ENCODE data around the gene MRPL53.
"Not testable (repeated sequence)": the region's sequence is repeated elsewhere in the genome, so short reads cannot be mapped to it uniquely, and the experiment has no call there.

The MRPL53 gene

DNA sequence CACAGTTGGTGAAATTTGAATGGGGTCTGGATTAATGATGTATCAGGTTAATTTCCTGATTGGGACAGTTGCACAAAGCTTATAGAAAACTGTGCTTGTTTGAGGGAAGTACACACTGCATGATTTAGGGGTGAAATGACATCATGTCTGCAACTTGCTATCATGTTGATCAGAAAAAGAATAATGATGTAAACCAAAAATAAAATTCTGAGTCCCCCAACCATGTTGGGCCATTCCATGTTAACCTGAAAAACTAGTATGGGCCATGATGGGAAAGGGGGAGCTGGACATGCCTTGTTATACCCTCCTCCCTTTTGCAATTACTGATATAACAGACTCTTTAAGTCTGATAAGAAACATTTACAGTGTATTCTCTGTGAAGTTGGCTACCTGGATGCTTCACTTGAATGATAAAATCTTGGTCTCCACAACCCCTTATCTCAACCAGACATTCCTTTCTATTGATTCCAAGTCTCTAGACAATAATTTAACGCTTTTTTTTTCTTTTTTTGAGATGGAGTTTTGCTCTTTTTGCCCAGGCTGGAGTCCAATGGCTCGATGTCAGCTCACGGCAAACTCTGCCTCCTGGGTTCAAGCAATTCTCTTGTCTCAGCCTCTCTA lies 21.8 kb downstream of the MRPL53 start:
- no peak for DNase-seq (ENCODE audit: low spot score)

DNA sequence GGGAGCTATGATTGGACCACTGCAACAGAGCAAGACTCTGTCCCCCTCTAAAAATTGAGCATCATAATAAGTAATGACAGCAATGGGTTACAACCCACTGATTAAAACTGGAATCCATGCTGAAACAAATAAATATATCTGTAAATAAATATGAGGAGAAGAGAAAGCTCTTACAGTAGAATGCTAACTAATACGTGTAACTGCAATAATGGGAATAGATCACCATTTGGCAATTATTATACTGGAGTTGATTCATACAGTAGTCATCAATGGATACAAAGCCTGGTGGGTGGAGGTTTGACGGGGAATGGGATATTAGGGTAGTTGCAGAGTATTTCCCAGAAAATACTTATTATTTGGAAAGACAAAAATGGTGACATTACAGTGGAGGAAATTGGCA lies 23.7 kb downstream of the MRPL53 start:
- DNase-seq (ENCODE audit: low spot score): no peak

DNA sequence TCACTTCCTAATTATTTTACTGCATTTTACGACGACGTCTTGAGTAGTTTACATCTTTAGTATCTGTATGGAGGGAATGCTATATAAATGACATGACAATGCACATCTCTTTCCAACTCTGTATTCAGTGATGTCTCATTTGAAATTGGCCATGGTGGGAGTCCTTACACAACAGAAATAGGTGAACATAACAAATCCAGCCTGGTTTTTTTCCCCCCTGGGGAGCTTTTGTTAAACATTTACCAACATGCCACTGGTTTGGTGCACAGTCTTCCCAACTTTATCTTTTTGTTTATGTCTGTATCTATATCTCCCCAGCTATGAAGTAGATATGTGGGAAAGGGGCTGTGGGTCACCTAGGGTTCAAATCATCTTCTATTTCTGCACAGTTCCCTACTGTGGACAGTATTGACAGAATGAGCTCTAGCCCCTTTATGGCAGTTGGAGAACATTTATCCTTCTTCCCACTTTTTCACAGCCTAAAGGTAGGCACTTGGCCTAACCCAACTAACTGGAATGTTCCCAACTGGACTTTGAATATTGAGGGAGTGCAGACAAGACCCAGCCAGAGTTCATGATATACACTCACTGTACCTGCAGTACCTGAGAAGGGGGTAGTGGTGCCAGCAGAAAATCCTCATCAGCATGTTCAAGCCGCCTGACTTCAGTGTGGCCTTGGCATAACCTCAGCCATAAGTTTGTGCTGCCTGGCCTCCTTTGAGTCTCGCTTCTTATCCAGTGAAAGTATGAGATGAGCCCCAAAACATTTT lies 25.1 kb downstream of the MRPL53 start:
- no peak for DNase-seq (ENCODE audit: low spot score)

DNA sequence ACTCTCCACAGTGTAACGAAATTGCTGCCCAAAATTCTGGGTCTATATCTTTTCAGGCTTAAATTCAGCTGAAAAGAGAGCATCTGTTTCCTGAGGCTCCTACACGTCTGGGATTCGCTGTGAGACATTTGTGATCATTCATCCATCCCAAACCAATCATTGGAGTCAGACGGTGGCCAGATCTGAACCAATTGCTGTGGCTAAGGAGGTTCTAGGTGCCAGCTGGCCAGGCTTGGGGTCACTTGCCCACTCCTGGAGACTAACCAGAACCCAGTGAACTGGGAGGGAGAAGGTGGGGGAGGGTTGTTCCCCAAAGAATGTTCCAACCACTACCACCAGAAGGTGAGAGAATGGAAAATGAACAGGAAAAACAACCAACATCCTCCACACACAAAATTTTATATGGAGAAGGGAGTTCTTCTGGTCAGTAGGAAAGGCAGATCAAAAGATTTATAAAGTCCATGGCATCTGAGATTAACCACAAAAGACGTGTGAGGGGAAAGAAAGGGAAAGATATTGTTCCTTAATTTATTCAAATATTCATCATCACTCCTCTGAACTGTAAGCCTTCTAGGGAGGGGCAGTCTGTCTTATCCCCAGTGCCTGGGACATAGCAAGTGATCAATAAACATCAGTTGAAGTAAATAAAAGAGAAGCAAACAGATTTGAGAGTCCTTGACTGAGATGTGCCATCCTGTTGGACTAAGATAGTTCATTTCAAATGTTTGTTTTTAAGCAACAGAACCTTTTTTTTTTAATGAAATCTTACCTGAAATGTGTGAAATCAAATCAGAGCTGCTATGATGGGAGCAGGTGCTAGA lies 27.8 kb downstream of the MRPL53 start:
- peak; percentile 72 for DNase-seq (ENCODE audit: low spot score)

- not testable (repeated sequence) for DNase-seq (ENCODE audit: low spot score)
These were observed 29.8 kb downstream of the MRPL53 start for GRCh38 chr2:74442483-74443297.

- DNase-seq (ENCODE audit: low spot score): peak; percentile 90
These were observed 30.6 kb downstream of the MRPL53 start, which contains the start of gene RTKN for GRCh38 chr2:74441690-74442482. TSS of gene RTKN (minus strand) at chr2:74441937. CDS start at chr2:74441816, 121 bp downstream.

GRCh38 chr2:74441170-74441689 lies 31.2 kb downstream of the MRPL53 start:
- DNase-seq (ENCODE audit: low spot score): no peak

DNA sequence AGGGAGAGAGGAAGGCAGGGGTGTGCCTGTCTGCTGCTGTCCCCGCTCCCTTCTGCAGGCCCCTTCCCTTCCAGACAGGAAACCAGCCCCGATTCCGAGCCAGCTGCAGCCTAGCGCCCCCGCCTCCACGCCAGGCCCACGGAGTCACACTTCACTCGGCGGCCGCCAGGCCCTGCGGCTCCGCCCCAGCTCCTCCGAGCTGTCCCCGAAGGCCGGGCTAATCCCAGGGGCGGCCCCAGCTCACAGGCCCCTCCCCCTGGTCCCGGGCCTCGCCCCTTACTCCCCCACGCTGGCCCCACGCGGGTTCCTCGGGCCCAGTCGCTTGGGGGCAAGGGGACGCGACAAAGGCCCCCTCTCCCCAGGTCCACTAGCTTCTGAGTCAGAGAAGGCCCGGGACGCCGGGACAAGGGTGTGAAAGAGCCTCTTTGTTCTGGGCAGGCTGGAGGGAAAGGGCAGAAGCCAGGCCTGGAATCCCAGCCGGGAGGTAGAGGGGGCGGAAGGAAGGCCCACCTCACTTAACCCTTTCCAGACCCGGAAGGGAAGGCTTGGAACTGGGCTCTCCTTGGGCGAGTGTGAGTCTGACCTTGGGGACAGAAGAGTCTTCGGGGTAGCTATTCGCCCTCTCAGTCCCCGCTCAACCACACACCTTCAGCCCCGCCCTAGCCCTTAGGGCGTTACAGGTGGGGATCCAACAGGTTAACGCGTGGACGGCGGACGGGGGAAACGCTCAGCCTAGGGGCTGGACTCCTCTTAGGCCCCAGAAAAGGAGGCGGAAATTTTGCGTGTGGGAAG lies 31.9 kb downstream of the MRPL53 start:
- peak; percentile 94 for DNase-seq (ENCODE audit: low spot score)

DNA sequence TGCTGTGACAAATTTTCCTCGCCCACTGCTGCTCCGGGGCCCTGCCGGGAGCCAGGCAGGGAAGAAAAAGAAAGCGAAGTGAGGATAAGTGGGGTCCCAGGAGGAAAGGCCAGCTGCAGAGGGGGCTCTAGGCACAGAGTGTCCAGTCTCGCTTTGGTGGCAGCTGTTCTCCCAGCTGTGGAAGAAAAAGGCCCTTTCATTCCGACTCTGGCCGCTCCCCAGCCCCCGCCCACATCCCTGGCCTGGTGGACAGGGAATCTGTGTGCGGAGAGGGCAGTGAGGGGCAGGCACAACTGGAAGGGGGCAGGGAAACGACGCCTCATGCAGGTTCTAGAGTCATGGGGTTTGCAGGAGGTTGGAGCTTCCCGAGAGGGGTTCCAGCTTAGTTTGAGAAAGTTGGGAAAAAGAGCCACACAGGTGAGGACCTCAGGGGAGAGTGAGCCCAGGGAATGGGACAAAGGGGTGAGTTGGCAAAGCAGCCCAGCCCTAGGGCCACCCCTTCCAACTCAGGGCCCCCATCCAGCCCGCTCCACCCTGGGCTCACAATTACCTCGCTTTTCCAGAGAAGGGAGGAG lies 32.6 kb downstream of the MRPL53 start:
- DNase-seq (ENCODE audit: low spot score): no peak

DNA sequence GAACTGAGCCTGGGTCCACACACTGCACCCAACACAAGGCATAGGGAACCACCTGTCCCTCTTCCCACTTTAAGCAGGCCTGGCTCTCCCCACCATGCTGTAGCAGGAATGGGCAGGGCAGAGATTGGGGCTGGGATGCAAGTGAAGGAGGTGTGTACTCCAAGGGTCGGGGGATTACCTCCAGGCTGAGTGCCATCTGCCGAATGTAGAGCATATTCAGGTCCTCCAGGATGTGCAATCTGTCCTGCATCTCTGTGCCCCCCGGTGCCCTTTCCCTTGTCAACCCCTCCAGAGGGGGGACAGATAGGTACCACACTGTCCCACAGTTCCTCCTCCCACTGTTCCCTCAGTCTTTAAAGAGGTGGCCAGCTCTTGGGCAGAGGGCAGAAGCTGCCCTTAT lies 33.1 kb downstream of the MRPL53 start:
- no peak for DNase-seq (ENCODE audit: low spot score)

- no peak for DNase-seq (ENCODE audit: low spot score)
These were observed 34.2 kb downstream of the MRPL53 start for GRCh38 chr2:74438248-74438647.

DNA sequence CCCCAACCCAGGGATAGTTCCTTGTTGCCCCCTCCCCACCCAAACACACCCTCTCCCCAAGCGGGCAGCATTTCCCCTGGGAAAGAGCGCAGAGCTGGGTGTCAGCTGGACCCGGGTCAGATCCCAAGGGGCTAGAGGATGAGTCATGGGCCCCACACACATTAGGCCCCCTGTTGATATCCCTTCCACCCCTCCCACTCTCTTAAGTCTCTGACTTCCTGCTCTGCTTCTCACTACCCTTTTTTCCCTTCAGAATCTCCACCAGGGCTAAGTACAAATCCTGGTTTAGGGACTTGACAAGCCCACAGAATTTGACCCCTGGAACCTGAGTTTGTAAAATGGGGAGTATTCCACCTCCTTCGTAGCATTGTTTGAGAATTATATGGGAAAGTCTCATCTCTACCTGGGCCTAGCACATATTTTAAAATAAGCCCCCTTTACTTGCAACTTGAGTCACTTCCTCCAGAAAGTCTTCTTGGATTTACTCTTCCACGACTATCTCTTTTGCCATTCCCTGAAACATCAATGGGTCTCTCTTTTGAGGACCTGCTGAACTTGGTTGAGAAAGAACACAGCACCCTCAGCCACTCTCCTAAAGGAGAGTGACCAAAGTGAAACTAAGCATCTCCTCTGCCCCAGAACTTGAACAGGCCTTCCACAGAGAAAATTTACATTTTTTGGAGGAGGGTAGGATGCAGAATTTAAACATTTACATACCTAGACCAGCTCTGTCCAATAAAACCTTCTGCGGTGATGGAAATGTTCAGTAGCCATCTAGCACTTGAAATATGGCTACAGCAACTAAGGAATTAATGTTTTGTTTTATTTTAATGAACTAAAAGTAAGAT lies 35.4 kb downstream of the MRPL53 start:
- DNase-seq (ENCODE audit: low spot score): no peak

- no peak for DNase-seq (ENCODE audit: low spot score)
These were observed 36.2 kb downstream of the MRPL53 start for GRCh38 chr2:74436111-74436805.

- DNase-seq (ENCODE audit: low spot score): no peak
These were observed 42.0 kb downstream of the MRPL53 start for GRCh38 chr2:74430502-74430901.

GRCh38 chr2:74429487-74430451 lies 42.7 kb downstream of the MRPL53 start:
- peak; percentile 71 for DNase-seq (ENCODE audit: low spot score)

DNA sequence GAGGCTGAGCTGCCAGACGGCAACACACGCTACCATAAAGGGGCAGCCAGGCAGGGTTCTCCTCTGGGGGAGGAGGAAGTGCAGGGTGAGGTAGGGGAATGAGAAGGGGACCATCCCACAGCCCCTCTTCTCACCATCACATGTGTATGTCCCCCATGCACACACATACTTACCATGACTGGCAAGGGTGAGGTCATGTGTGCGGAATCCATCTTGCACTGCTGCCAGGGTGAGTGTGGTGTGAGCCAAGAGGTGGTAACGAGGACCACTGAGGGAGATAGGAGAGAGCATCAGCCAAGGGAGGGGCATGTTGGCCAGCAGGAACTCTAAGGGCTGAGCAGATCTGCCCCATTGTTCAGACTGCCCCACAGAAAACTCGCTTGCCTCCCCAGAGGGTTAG lies 43.8 kb downstream of the MRPL53 start:
- DNase-seq (ENCODE audit: low spot score): no peak

- no peak for DNase-seq (ENCODE audit: low spot score)
These were observed 44.9 kb downstream of the MRPL53 start for GRCh38 chr2:74427551-74427950.

Data from SW480 (cell line).